Activated CD4-positive, alpha-beta T cell treated with anti-CD3 and anti-CD28 coated beads for 4 hours (primary cell): ENCODE results near the gene SLCO2A1.

Experiments used
- DNase-seq, 2 donors: peaks; one replicate each; pipeline ENCODE4 v3.0.0-alpha.2; 2020

Gene SLCO2A1

GRCh38 chr3:133977568-133977967, 52.2 kb downstream of the SLCO2A1 start:
- DNase-seq = no peak

GRCh38 chr3:133973249-133973980, 56.3 kb downstream of the SLCO2A1 start:
- no peak for DNase-seq

GRCh38 chr3:133972156-133972555, 57.6 kb downstream of the SLCO2A1 start:
- no peak for DNase-seq

GRCh38 chr3:133970916-133971315, 58.8 kb downstream of the SLCO2A1 start:
- DNase-seq = no peak

- no peak for DNase-seq
Measured at GRCh38 chr3:133970339-133970738, 59.4 kb downstream of the SLCO2A1 start.

- no peak for DNase-seq
Measured at GRCh38 chr3:133967992-133968892, 61.5 kb downstream of the SLCO2A1 start.

GRCh38 chr3:133966954-133967353, 62.8 kb downstream of the SLCO2A1 start:
- DNase-seq = no peak

GRCh38 chr3:133965906-133966305, 63.8 kb downstream of the SLCO2A1 start:
- no peak for DNase-seq

GRCh38 chr3:133965013-133965570, 64.6 kb downstream of the SLCO2A1 start:
- DNase-seq = no peak

- DNase-seq = no peak
Measured at GRCh38 chr3:133964547-133964946, 65.2 kb downstream of the SLCO2A1 start.

GRCh38 chr3:133963657-133964396, 65.9 kb downstream of the SLCO2A1 start:
- DNase-seq = no peak

GRCh38 chr3:133962849-133963248, 66.9 kb downstream of the SLCO2A1 start:
- no peak for DNase-seq

GRCh38 chr3:133958071-133958805, 71.5 kb downstream of the SLCO2A1 start:
- DNase-seq = no peak

- no peak for DNase-seq
Measured at GRCh38 chr3:133956982-133957381, 72.7 kb downstream of the SLCO2A1 start.

- DNase-seq = no peak
Measured at GRCh38 chr3:133956353-133956752, 73.4 kb downstream of the SLCO2A1 start.

- no peak for DNase-seq
Measured at GRCh38 chr3:133955892-133956291, 73.8 kb downstream of the SLCO2A1 start.

- no peak for DNase-seq
Measured at GRCh38 chr3:133954717-133955360, 74.9 kb downstream of the SLCO2A1 start.

- no peak for DNase-seq
Measured at GRCh38 chr3:133953297-133953696, 76.4 kb downstream of the SLCO2A1 start.

GRCh38 chr3:133949438-133949837, 80.3 kb downstream of the SLCO2A1 start:
- no peak for DNase-seq

GRCh38 chr3:133948996-133949395, 80.7 kb downstream of the SLCO2A1 start:
- no peak for DNase-seq

GRCh38 chr3:133948131-133948810, 81.5 kb downstream of the SLCO2A1 start:
- no peak for DNase-seq
